Measurements from ENCODE around the gene PRDM7. TPM values are rescaled to one million over a fixed set of nuclear protein-coding genes. Genes with fewer than 3 reads are reported as not detected.
A peak's percentile ranks its signal among the peaks of the same experiment; 100 is the strongest.

PRDM7 gene
- total RNA-seq, 2 donors from 2014 or later, result not detected

DNA sequence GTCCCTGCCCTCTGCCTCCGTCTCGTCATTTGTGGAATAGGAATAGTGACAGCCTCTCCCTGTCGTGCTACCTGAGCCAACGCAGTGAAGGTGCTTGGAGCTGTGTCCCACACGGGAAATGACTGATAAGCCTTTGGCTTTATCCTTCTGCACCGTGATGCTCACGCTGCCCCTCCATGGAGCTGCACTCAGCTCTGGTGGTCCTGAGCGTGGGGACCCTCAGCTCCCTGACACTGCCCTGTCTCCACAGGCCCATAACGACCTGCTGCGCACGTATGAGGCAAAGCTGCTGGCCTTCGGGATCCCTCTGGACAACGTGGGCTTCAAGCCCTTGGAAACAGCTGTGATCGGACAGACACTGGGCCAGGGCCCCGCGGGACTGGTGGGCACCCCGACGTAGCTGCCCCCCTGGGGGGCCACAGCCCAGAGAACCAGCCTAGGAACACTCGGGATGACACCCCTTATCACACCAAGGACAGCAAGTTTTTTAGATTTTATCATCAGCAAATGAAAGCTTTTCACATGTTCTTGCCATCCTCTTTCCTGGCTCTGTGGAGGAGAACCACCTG, 34.1 kb downstream of the PRDM7 start:
- intact Hi-C loops (cut with DNase I, micrococcal nuclease), result no loop called here
- ATAC-seq, result no peak
- no peak for DNase-seq

DNA sequence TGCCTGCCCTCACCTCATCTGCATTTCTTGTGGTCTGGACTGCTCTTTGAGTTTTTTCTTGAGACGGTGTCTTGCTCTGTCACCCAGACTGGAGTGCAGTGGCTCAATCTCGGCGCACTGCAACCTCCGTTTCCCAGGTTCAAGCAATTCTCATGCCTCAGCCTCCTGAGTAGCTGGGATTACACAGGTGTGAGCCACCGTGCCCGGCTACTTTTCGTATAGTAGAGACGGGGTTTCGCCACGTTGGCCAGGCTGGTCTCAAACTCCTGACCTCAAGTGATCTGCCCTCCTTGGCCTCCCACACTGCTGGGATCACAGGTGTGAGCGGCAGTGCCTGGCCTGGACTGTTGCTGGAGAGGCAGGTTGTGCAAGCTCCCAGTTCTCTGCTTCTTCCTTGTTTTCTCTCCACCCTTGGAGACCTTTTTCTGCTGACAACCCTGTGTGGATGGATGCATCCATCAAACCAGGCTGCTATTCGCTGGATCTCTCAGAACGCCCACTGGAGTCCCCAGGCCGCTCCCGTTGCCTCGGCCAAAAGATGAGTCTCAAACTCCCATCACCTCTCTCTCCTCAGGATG, 35.1 kb downstream of the PRDM7 start:
- no peak for ATAC-seq
- no peak for DNase-seq
- intact Hi-C loops (cut with DNase I, micrococcal nuclease), result no loop called here

DNA sequence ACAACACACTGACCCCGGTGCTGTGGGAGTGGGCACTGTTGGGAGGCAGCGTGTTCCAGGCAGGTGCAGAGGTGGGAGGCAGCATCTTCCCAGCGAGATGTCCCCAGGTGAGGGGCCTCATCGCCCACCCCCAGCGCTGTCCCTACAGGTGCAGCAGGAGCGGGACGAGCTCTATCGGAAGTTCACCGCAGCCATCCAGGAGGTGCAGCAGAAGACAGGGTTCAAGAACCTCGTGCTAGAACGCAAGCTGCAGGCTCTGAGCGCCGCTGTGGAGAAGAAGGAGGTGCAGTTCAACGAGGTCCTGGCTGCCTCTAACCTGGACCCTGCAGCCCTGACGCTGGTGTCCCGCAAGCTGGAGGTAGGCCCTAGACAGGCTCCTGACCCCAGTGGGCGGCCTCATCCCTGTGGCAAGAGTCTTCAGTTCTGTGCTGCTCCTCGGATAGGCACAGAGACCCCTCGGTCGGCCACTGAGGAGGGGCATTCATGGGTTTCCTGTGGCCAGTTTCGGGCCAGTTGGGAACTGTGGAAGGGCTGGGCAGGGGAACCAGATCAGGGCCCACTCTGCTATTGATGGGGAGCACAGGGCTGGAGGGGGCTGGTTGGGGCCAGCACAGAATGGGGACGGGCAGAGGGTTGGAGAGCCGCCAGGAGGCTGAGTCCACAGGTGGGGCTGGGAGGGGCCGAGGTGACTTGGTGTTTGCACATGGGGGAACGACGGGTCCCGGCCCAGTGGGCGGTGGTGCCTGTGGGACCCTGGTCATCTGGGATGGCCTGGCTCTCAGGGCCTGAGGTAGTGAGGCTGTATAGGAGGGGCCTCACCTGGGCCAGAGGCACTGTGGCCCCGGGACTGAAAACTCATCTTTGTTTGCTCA, 36.7 kb downstream of the PRDM7 start:
- no peak for DNase-seq
- no peak for ATAC-seq

DNA sequence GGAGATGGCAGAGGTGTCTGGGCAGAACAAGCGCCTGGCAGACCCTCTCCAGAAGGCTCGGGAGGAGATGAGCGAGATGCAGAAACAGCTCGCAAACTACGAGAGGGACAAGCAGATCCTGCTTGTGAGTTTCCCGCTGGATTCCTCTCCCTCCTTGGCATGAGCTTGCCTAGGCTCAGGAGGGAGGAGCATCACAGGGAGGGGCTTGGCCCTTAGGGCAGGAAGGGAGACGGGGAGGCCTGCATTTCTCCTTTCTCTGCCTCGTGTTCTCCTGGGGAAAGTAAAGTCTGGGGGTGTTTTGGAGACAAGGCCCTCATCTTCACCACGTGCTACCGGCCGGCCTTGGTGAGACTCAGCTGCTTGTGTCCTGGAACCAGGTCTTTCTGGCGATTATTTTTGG, 39.9 kb downstream of the PRDM7 start:
- DNase-seq, result no peak
- ATAC-seq, result no peak
- intact Hi-C loops (cut with DNase I, micrococcal nuclease), result no loop called here

More for the DNA sequence above, 36.7 kb downstream of the PRDM7 start:
- intact Hi-C loops (cut with DNase I, micrococcal nuclease), result no loop called here

DNA sequence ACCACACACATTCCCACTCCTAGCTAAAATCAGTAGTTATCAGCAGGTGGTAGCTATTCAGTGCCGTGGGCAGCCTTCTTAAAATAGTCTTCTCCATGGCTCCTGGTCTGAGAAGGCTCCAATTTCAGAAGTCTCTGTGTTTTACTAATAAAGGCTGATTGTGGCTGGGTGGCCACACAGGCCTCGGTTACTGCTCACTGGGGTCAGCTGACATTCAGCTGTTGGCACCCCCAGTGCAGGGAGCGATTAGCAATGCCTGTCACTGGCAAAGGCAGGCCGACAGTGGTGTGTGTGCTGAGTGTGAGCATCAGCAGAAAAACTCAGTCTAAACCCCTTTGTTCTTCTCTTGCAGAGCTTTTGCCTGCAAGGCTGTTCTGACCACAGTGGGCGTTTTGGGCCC, 41.2 kb downstream of the PRDM7 start:
- intact Hi-C loops (cut with DNase I, micrococcal nuclease), result no loop called here
- DNase-seq, result no peak
- ATAC-seq, result no peak

DNA sequence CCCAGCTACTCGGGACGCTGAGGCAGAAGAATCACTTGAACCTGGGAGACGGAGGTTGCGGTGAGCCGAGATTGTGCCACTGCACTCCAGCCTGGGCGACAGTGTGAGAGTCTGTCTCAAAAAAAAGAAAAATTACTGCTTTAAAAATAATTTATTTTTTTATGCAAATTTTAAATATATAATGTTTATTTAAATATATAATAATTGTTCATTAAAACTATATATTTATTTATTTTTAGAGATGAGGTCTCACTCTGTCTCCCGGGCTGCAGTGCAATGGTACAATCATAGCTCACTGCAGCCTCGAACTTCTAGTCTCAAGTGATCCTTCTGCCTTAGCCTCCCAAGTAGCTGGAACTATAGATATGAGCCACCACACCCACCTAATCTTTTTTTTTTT, 42.6 kb downstream of the PRDM7 start:
- DNase-seq (no peak), ATAC-seq (no peak)
- intact Hi-C loops (cut with DNase I, micrococcal nuclease), result no loop called here

DNA sequence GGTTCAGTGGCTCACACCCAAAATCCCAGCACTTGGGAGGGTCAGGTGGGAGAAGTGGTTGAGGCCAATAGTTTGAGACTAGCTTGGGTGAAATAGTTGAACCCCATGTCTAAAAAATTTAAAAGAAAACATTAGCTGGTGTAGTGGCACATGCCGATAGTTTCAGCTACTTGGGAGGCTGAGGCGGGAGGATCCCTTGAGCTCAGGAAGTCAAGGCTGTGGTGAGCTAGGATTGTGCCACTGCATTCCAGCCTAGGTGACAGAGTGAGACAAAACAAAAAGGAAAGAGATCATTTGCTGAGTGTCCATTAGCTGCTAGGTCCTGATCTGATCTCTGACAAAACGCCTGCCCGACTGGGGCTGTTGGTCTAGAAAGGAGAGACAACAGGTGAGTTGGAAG, 43.7 kb downstream of the PRDM7 start:
- no peak for ATAC-seq
- intact Hi-C loops (cut with DNase I, micrococcal nuclease), result no loop called here
- DNase-seq, result no peak

DNA sequence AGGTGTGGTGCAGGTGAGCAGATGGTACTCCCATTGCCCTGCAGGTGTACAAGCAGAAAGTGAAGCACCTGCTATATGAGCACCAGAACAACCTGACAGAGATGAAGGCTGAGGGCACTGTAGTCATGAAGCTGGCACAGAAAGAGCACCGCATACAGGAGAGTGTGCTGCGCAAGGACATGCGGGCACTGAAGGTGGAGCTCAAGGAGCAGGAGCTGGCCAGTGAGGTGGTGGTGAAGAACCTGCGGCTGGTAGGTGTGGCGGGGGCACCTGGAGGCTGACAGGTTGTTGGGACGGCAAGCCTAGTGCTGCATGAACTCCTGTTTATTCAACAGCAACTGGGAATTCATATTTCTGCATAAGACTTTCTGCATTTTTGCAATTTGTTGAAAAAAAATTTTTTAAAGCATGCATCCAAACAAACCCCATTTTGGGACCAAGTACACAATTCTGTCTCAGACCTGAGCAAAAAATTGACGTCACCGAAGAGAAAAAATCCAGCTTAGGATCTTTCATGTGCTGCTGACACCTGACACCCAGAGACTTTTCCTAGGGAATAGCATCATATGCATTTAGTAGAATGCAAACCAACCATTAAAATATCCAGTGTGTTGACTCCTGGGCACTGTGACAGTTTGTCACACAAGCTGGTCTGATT, 44.3 kb downstream of the PRDM7 start:
- intact Hi-C loops (cut with DNase I, micrococcal nuclease), result no loop called here
- no peak for ATAC-seq
- DNase-seq, result no peak

DNA sequence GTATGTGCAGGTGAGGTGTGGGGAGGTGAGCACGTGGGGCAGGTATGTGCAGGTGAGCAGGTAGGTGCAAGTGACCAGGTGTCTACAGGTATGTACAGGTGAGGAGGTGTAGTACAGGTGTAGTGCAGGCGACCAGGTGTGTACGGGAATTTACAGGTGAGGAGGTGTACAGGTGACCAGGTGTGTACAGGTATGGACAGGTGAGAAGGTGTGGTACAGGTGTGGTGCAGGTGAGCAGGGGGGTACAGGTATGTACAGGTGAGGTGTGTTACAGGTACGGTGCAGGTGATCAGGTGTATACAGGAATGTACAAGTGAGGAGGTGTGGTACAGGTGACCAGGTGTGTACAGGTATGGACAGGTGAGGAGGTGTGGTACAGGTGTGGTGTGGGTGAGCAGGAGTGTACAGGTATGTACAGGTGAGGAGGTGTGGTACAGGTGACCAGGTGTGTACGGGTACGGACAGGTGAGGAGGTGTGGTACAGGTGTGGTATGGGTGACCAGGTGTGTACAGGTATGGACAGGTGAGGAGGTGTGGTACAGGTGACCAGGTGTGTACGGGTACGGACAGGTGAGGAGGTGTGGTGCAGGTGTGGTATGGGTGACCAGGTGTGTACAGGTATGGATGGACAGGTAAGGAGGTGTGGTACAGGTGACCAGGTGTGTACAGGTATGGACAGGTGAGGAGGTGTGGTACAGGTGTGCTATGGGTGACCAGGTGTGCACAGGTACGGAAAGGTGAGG, 45.0 kb downstream of the PRDM7 start:
- ATAC-seq (no peak), DNase-seq (no peak)
- intact Hi-C loops (cut with DNase I, micrococcal nuclease), result no loop called here

DNA sequence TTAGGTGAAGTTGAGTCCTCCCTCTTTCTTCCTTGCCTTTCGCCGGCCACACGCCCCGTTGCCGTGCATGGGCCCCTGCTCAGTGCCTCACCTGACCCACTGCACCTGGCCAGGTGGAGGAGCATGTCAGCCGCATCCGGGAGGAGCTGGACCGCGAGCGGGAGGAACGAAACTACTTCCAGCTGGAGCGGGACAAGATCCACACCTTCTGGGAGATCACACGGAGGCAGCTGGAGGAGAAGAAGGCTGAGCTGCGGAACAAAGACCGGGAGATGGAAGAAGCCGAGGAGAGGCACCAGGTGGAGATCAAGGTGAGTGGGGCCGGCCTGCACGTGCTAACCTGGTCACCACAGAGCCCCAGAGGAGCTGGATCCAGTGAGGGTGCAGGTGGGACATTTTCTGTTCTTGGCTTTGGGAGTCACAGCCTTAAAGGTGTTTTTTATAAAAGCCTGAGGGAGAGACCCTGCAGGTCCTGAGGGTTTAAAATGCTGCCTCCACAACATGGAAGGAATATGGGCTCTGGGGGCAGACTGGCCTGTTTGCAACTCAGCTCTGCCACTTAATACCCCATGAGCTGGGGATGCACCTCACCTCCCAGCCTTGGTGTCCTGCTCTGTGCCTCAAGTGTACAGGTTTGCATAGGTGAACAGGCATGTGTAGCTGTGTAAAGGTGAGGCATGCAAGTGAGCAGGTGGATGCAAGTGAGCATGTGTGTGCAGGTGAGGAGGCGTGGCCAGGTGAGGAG, 45.8 kb downstream of the PRDM7 start:
- ATAC-seq, result no peak
- intact Hi-C loops (cut with DNase I, micrococcal nuclease), result no loop called here
- DNase-seq, result no peak

DNA sequence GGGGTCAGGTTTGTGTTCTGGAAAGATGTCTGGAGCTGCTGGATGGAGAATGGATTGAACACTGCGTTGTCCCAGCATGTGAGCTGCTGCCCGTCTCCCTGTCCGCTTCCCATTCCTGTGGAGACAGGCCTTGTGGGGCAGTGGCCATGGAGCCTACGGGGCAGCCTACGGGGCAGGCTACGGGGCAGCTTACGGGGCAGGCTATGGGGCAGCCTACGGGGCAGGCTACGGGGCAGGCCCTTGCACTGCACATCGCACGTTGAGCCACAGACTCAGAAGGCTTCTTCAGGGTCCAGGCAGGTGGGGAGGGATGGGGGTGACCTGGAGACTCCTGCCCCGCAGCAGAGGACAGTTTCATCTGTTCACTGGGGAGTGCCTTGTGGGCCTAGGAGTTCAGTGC, 48.1 kb downstream of the PRDM7 start:
- DNase-seq (no peak), ATAC-seq (no peak)
- intact Hi-C loops (cut with DNase I, micrococcal nuclease), result no loop called here

DNA sequence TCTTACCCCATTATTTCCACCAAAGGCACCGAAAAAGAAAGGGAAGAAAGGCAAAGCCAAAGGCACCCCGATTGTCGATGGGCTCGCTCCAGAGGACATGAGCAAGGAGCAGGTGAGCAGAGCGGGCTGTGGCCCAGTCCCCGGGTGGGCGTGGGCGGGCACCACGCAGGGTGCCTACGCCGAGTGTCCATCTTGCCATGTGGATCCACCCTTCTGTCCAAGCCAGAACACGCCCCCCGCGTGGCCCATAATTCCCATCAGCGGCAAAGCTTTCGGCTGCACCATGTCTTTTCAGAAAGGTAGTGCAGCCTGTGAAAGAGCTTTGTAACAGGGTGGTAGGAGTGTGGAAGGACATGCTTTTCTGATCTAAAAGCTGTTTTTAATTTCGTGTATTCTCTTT, 49.5 kb downstream of the PRDM7 start:
- ATAC-seq, result no peak
- intact Hi-C loops (cut with DNase I, micrococcal nuclease), result no loop called here
- no peak for DNase-seq

DNA sequence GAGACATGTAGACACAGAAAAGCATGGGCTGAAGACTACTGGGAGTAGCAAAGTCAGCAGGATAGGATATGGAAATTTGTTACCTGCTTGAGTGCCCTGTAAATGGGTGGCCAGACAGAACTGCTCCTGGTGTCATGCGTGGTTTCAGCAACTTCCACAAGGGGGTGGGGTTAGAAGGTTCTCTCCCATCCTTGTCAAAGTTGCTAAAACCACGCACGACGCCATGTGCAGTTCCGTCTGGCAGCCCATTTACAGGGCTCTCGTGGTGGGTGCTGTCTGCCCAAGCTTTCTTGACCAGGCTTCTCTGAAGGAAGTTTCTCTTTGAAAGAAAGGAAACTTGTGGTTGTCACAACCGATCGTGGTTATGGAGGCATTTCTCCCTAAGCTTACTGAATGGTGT, 51.0 kb downstream of the PRDM7 start:
- intact Hi-C loops (cut with DNase I, micrococcal nuclease), result no loop called here
- ATAC-seq (no peak), DNase-seq (no peak)

DNA sequence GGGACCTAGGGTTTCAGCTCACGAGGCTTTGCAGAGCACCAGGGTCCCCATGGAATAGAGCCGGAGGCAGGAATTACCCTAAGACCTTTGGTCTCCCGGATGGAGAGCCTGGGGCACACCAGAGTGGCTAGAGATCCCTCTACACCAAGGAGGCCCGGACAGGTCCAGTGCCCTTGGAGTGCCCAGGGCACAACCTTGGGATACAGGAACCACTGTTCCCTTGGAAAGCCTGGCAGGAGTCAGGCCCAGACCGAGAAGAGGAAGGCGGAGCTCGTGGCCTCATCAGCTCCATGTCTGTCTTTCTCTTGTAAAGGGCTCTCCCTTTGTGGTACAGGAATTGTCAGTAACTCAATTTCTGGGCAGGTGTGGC, 54.1 kb downstream of the PRDM7 start:
- intact Hi-C loops (cut with DNase I, micrococcal nuclease), result no loop called here
- DNase-seq, result no peak
- ATAC-seq, result peak; percentile 32

DNA sequence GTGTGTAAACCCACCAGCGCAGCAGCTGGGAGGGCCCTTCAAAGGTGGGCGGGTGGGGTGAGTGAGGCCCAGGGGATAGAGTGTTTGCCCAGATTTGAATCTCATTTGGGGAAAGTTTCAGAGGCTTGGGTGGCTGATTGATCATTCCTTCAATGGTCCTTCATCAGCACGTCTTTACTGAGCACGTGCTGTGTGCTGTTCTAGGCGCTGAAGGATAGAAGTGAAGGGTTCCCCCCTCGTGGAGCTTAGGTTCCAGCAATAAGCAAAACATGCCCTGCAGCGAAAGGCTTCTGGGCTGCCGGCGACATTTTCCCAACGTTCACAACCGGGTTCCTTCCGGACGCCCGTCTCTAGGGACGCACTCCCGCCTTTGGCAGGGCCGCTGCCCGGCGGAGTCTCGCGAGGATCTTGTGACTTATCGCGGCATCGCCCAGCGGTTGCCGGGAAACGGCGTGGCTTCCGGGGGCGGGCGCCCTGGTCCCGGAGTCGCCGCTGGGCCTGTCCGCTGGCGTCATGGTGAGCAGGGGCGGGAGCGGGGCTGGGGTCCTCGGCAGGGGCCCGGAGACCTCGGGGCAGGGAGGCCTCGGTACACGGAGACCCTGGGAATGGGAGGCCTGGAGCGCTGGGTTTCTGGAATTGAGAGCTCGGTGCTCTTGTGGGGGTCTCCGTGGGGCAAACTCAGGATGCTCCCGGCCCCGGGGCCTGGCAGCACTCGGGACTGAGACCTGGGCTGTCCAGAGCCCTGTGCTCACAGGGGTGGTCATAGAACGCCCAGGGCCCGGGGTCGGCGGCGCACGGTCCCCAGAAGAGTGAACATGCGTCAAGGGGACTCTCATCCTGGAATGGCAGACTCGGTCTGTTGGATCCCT, 54.7 kb downstream of the PRDM7 start:
- peak; percentile 90 to 94 for DNase-seq
- intact Hi-C loops (cut with DNase I, micrococcal nuclease), result no loop called here
- peak; percentile 94 for ATAC-seq

DNA sequence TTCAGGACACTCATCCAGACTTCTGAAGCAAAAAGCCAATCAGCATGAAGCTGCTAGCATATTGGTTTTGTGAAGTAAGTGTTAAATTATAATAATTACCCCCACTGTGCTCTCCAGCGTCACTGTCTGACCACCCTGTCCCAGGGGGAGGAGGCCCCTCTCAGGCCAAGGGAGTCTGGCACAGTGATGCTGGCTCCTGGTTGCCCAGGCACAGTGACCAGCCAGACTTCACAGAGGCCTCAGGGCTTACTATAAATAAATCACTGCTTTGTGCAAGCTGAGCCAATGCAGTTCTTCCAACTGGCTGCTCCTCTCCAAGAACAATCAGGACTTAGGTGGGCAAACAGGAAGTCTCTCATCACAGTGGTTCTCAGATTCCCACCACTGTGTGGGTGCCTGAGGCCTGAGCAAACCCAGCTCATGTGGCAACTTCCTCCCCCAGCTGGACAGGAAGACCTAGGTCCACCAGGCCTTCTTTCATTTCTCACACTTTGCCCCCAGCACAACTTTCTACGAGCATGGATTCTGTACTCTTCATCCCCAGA, 56.2 kb downstream of the PRDM7 start:
- ATAC-seq (no peak), DNase-seq (no peak)
- intact Hi-C loops (cut with DNase I, micrococcal nuclease), result no loop called here

DNA sequence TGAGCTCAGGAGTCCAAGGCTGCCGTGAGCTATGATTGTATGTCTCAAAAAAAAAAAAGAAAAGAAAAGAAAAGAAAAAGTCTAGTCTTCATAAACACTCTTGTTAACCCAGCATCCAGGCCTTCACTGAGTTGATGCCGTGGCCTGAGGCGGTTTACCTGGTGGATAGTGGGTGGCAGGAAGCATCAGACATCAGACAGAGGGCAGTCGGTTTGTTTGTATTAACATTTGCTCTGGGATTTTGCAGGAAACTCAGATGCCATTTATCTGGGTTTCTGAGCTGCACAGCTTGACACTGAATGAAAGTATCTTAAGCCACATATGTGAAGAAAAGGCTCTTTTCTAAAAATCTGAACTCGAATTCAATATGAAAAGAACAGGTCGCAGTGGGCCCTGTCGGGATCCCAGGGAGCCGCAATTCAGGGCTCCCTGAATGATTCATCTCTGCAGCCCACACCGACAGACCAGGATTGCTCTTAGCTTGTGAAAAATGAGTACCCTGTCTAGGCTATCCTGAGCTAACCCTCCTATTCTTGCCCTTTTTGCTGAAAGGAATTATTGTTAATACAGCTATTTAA, 56.8 kb downstream of the PRDM7 start:
- DNase-seq (no peak), ATAC-seq (no peak)
- intact Hi-C loops (cut with DNase I, micrococcal nuclease), result no loop called here
